ENCODE measurements around the gene LDB2.
"Not testable (repeated sequence)": the region's sequence is repeated elsewhere in the genome, so short reads cannot be mapped to it uniquely, and the experiment has no call there.

LDB2 gene

DNA sequence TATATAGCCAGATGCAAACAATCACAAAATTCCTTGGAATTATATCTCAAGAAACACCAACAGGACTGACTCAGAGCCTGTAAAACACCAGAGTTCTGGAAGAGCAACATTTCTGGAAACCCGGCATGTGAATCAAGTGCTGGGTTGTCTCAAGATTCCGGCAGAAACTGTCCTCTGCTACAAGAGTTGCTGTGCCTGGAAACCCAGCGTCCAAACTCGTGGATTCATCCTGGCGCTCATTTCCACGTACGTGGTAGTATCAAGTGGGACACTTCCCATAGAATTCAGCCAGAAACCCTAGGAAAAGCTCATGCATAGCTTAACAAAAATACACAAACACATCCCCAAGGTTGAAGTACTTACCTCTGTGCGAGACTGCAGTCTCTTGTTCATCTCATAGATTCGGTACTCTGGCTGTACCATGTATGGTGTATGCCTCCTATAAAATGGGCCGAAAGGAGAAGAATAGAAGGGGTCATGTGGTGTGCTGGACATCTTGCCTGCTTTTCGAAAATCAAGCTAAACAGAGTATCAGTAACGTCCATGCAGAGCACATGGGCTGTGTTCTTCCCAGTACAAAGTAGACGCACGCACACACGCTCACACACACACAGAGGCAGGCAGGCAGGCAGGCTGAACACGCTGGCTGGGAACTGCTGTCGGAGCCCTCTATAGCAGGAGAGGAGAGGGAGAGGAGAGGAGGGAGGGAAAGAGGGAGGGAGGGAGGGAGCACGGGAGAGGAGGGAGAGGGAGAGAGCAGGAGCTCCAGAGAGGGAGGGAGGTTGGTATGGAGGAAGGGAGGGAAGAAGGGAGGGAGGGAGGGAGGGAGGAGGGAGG lies at the start of gene LDB2:
Gene LDB2 (minus strand): TSS at position 655 of the 837 bp plus-strand sequence.
- DNase-seq (ENCODE audit: low read depth in 3 of 3): no peak

- DNase-seq (ENCODE audit: low read depth in 3 of 3): no peak
Observed at GRCh38 chr4:16942491-16942890, 44.0 kb upstream of the LDB2 start.

DNA sequence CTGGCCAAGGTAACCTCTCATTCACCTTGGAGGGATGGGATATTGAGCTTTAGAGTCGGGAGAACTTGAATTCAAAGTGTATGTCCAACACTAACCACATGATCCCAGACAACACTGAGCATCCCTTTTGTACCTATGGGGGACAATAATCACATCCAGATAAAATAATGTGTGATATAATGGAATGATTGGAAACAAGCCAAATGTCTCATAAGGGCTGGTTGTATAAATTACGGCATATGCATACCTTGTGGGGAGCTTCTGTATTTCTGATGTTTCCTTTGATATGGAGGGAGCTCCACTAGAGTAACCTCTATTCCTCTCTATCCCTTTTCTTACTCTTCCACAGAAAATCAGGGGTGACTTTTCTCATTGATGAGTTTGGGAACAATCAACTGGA lies 40.7 kb upstream of the LDB2 start:
- no peak for DNase-seq (ENCODE audit: low read depth in 3 of 3)

DNA sequence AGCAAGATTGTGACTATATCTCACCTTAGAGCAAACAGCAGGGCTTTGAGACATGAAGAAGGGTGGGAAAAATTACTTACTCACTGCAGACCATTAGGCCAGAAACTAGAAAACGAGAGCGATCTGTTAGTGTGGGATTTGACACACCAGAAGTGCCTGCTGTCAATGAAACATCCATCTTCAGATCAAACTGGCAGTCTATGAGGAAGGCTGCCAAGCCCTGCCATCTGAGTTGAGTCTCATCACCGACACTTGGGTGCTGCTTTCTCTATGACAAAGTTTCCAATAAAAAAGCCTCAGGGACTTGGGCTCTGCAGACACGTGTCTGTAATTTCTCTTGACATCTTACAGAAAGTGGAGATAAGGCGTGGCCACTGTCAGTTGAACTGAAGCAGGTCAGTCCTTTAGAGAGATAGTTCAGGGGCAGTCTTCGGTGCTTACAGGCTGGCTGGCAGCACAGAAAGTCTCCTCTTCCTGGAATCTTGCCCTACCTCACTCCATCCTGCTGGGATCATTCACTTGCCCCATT lies 40.1 kb upstream of the LDB2 start:
- DNase-seq (ENCODE audit: low read depth in 3 of 3): no peak

GRCh38 chr4:16931339-16932305 lies 33.2 kb upstream of the LDB2 start:
- no peak for DNase-seq (ENCODE audit: low read depth in 3 of 3)

DNA sequence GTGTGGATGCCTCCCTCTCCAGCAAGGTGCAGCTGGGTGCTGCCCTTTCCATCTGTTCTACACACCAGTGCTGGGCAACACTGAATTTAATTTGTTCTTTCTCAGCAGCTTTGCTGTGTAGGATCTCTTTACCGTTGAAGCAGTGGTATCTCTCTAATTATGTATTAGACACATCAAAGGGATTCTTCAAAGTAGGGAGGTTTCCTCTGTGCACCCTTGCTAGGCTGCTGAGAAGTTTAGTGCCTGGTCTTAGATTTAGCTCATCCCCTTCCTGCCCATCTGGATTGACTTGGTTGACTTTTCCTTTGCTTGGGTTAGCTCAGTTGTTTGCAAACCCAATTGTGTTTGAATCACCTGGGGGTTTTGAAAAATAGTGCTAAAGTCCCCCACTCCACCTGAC lies 27.8 kb upstream of the LDB2 start:
- no peak for DNase-seq (ENCODE audit: low read depth in 3 of 3)

DNA sequence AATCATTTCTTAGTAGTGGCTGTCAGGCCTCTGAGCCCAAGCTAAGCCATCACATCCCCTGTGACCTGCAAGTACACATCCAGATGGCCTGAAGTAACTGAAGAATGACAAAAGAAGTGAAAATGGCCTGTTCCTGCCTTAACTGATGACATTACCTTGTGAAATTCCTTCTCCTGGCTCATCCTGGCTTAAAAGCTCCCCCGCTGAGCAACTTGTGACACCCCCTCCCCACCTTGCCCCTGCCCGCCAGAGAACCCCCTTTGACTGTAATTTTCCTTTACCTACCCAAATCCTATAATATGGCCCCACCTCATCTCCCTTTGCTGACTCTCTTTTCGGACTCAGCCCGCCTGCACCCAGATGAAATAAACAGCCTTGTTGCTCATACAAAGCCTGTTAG lies 20.3 kb upstream of the LDB2 start:
- DNase-seq (ENCODE audit: low read depth in 3 of 3): not testable (repeated sequence)

GRCh38 chr4:16916719-16917337 lies 18.4 kb upstream of the LDB2 start:
- peak; percentile 38 to 72 (median 43) for DNase-seq (ENCODE audit: low read depth in 3 of 3)

DNA sequence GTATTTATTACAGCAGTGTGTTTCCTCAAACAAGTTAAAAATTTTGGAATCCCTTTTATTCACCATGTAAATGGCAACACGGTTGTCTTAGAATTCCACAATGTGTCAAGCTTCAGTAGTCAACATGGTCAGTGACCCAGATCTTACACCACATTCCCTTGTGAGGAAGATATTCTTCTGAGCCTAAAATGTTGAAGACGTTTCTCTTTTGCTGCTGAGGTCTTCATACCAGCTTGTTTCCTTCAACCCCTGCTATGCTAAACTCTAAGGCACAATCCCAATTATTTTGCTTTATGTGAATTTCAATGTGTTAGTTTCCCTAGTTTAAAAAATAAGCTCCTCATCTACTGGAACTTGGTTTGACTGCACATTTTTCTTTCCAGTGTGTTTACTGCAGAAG lies 17.6 kb upstream of the LDB2 start:
- DNase-seq (ENCODE audit: low read depth in 3 of 3): no peak

GRCh38 chr4:16914208-16914607 lies 15.8 kb upstream of the LDB2 start:
- no peak for DNase-seq (ENCODE audit: low read depth in 3 of 3)

DNA sequence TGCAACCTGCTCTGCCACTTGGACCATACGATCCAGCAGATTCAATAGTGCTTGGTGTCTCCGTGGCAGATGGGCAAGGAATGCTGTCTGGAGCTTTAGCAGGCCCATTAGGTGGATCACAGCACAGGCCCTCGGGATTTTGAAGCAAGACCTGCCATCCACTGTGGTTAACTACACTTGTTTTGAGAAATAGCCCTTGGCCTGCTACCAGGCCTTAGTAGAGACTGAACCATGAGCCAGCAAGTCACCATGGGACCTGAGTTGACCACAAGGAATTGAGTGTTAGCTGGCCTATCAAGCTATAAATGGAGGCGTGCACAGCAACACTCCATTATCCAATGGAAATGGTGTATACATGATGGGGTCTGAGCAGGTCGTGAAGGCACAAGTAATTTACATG lies 14.5 kb upstream of the LDB2 start:
- no peak for DNase-seq (ENCODE audit: low read depth in 3 of 3)

- DNase-seq (ENCODE audit: low read depth in 3 of 3): no peak
Observed at GRCh38 chr4:16909281-16909680, 10.8 kb upstream of the LDB2 start.

GRCh38 chr4:16908377-16909021 lies 10.1 kb upstream of the LDB2 start:
- DNase-seq (ENCODE audit: low read depth in 3 of 3): no peak

GRCh38 chr4:16900325-16900724 lies 1.9 kb upstream of the LDB2 start:
- DNase-seq (ENCODE audit: low read depth in 3 of 3): no peak

DNA sequence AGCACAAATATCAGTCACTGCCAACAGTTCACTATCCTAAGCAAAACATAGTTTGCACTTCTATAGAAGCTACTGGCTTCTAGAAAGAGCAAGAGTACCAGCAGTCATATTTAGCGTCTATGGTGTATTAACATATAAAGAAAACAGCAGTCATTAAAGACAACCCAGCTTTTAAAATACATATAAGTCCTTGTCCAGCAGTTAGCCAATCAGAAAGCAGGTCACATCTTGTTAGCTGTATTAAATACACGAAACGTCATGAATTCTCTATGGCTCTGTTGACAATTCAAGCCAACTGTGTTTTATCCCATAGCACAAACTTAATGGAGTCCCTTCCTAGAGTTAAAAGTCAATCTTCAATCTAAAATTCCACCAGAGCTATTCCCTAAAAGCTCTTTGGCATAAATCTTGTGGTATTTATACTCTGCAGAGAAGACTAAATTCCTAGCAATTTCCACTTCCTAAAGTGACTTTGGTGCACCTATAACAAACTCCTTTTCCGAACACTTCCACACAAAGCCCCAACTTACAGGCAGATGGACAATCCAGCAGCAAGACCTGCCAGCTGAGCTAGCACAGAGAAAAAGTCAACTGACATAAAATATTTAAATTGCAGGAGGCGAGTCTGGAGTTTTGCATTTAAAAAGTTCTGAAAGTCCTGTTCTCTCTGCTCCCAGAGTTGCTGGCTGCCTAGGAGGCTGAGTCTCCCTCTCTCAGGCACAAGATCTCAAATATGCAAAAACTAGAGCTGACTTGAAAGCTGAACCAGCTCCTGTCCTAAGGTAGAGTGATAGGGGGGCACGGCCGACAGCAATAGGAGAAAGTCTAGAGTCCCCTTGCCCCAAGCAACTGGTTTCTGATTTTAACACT lies 1.3 kb downstream of the LDB2 start:
- DNase-seq (ENCODE audit: low read depth in 3 of 3): no peak

DNA sequence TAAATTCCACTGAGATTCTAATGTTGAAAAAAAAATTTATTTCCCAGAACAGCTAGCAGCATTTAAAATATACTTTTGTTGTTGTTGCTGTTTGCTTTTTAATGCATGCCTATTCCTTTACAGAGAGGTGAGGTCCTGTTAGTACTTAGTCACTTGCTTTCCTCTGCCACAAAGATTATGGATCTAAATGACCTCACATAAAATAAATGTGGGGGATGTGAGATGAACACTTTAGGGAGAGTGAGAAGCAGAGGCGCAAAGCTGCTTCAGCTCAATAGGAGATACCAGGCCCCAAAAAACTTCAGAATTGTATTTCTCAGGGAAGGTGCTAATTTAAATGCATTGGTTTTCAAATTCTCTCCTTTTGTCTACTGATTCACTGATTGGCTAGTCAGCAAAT lies 4.0 kb downstream of the LDB2 start:
- DNase-seq (ENCODE audit: low read depth in 3 of 3): no peak

- peak in 1 of 3 experiments; percentile 6 for DNase-seq (ENCODE audit: low read depth in 3 of 3)
Observed at GRCh38 chr4:16893141-16893651, 5.2 kb downstream of the LDB2 start.

DNA sequence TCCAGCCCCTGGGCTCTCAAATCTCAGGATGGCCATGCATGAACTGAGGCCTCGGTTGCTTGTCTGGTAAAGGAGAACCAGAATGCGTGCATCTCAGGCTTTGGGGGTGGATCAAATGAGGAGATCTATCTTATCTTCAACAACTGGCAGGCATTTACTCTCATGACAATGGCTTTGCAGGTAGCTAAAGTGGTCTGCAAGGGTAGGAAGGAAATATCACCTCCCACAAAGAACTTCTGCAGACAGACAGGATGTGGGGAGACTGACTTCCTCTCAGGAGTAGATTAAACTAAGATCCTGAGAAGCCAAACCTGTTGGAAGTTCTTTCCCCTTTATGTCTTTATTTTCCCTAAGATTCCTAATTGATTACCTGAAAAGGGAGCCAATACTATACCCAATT lies 7.8 kb downstream of the LDB2 start:
- DNase-seq (ENCODE audit: low read depth in 3 of 3): no peak

DNA sequence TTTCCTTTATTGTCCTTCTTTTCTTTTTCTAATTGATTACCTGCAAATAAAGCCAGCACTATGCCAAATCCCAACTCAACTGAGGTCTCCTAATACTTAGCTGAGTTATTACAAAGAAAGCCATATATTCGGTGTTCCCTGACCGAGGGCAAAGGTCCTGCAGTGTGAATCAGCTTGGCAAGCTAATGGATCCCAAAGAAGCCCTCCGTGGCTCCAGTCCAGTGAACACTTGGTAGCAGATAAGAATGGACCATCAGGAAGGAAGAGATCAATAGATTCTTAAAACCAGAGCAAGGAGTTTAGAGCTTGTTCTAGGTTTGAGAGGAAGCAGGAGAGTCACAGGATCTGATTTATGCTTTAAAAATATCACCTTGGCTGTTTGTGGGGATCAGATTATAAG lies 8.5 kb downstream of the LDB2 start:
- DNase-seq (ENCODE audit: low read depth in 3 of 3): no peak

DNA sequence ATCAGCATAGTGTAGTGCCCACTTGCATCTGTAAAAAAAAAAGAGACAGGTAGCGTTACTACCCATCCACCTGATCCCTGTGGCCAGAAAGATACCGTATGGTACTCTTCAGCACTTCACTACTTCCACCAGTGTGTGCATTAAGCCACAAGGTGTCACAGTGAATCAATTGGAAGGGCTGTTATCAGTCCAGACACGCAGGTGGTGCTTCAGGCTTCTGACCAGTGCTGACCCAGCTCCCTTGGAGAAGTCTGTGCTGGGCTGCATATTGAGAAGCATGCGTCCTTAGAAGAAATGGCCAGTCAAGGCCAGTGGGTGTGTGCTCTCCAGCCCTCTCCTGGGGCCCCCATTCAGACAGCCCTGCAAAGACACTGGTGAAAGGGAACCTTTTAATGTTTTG lies 10.6 kb downstream of the LDB2 start:
- DNase-seq (ENCODE audit: low read depth in 3 of 3): no peak
